Stimulated activated naive CD8-positive, alpha-beta T cell treated with anti-CD3 and anti-CD28 coated beads, Interleukin-15, Interleukin-2, amounts not matched to agents 100 U/mL and 50 U/mL, for 24 hours (primary cell): ENCODE data around the gene IGF2BP3.
A peak's percentile ranks its signal among the peaks of the same experiment; 100 is the strongest.
"Not testable (repeated sequence)": the region's sequence is repeated elsewhere in the genome, so short reads cannot be mapped to it uniquely, and the experiment has no call there.

Experiments
- ATAC-seq: fragments of 150-1000 bp; cut with Tn5 transposase; one replicate; pipeline ENCODE4 v1.10.0; 2021
- DNase-seq: peaks from one replicate; pipeline ENCODE4 v3.0.0; 2021

Gene IGF2BP3

GRCh38 chr7:23470330-23471105, at the start of gene IGF2BP3:
TSS of gene IGF2BP3 (minus strand) at chr7:23470491. CDS start at chr7:23470110, 381 bp downstream.
- peak; percentile 54 for DNase-seq
- ATAC-seq = peak; percentile 36

GRCh38 chr7:23514755-23515154, 44.5 kb upstream of the IGF2BP3 start:
- DNase-seq (no peak), ATAC-seq (peak; percentile 49)

- DNase-seq, ATAC-seq: not testable (repeated sequence)
Observed at GRCh38 chr7:23513746-23514145, 43.5 kb upstream of the IGF2BP3 start.

GRCh38 chr7:23494009-23494408, 23.7 kb upstream of the IGF2BP3 start:
- no peak for DNase-seq
- ATAC-seq = no peak

- ATAC-seq = no peak
- no peak for DNase-seq
Observed at GRCh38 chr7:23491502-23491901, 21.2 kb upstream of the IGF2BP3 start.

- peak; percentile 69 for ATAC-seq
- peak; percentile 44 for DNase-seq
Observed at GRCh38 chr7:23490357-23491135, 20.3 kb upstream of the IGF2BP3 start.

GRCh38 chr7:23488714-23489113, 18.4 kb upstream of the IGF2BP3 start:
- not testable (repeated sequence) for DNase-seq, ATAC-seq

GRCh38 chr7:23487670-23488069, 17.4 kb upstream of the IGF2BP3 start:
- DNase-seq = no peak
- ATAC-seq = no peak

GRCh38 chr7:23486002-23486773, 15.9 kb upstream of the IGF2BP3 start:
- DNase-seq = no peak
- no peak for ATAC-seq

GRCh38 chr7:23482686-23483085, 12.4 kb upstream of the IGF2BP3 start:
- no peak for ATAC-seq
- DNase-seq = no peak

- no peak for DNase-seq
- no peak for ATAC-seq
Observed at GRCh38 chr7:23477962-23478866, 7.9 kb upstream of the IGF2BP3 start.

- ATAC-seq (no peak), DNase-seq (no peak)
Observed at GRCh38 chr7:23477157-23477499, 6.8 kb upstream of the IGF2BP3 start.

GRCh38 chr7:23476286-23477156, 6.2 kb upstream of the IGF2BP3 start:
- no peak for ATAC-seq
- DNase-seq = no peak

- DNase-seq = no peak
- no peak for ATAC-seq
Observed at GRCh38 chr7:23475576-23475839, 5.2 kb upstream of the IGF2BP3 start.

GRCh38 chr7:23474829-23475575, 4.7 kb upstream of the IGF2BP3 start:
- ATAC-seq (no peak), DNase-seq (no peak)

GRCh38 chr7:23474094-23474828, 4.0 kb upstream of the IGF2BP3 start:
- ATAC-seq = peak; percentile 81
- DNase-seq = peak; percentile 85

- no peak for ATAC-seq
Observed at GRCh38 chr7:23473844-23474093, 3.5 kb upstream of the IGF2BP3 start.

GRCh38 chr7:23472956-23473843, 2.9 kb upstream of the IGF2BP3 start:
- DNase-seq (no peak), ATAC-seq (no peak)

More at GRCh38 chr7:23473844-23474093, 3.5 kb upstream of the IGF2BP3 start:
- no peak for DNase-seq

GRCh38 chr7:23472556-23472955, 2.3 kb upstream of the IGF2BP3 start:
- ATAC-seq (no peak), DNase-seq (no peak)
